Kidney (tissue), 14 donors: ENCODE data around the gene NUP210. TPM values are rescaled to one million over a fixed set of nuclear protein-coding genes. Genes with fewer than 3 reads are reported as not detected.

Source experiments
- DNase-seq, 5 donors: peaks; one replicate each; pipeline ENCODE4 v3.0.0-alpha.2; 2013 to 2020
- FAIRE-seq: peaks from 2 replicates; lab custom pipeline; 2012; peaks lifted over from hg19 to GRCh38; lab: Jason Lieb, UNC
- H3K27ac ChIP-seq, 2 donors: one replicate each; pipeline ENCODE4 v1.7.0; 2013; ENCODE audit warnings: low read depth in 2 of 2, low read length in 2 of 2, inconsistent platforms in 1 of 2
- H3K27me3 ChIP-seq: one replicate; pipeline ENCODE4 v1.7.1; 2013; ENCODE audit warnings: low read length, inconsistent platforms; ENCODE audit not compliant: control insufficient read depth, insufficient read depth
- H3K36me3 ChIP-seq, 3 donors: one replicate each; pipeline versions ENCODE4 v1.7.0 to v1.7.1; 2013; ENCODE audit warnings: low read length in 3 of 3, control low read depth in 1 of 3, inconsistent platforms in 1 of 3; ENCODE audit not compliant: insufficient read depth in 3 of 3, control insufficient read depth in 2 of 3
- H3K4me1 ChIP-seq, 3 donors: one replicate each; pipeline versions ENCODE4 v1.7.0 to v1.7.1; 2013; ENCODE audit warnings: low read length in 3 of 3, inconsistent platforms in 1 of 3, low read depth in 1 of 3; ENCODE audit not compliant: control insufficient read depth in 2 of 3, insufficient read depth in 2 of 3
- H3K4me3 ChIP-seq, 3 donors: one replicate each; pipeline versions ENCODE4 v1.7.0 to v1.8.1; 2013; ENCODE audit warnings: low read length in 3 of 3, control low read depth in 1 of 3, inconsistent platforms in 1 of 3
- H3K9ac ChIP-seq, 3 donors: one replicate each; pipeline versions ENCODE4 v1.7.0 to v1.7.1; 2013; ENCODE audit warnings: low read length in 3 of 3, control low read depth in 1 of 3, inconsistent platforms in 1 of 3
- H3K9me3 ChIP-seq, 3 donors: one replicate each; pipeline versions ENCODE4 v1.7.0 to v1.7.1; 2013; ENCODE audit warnings: low read length in 3 of 3, control low read depth in 1 of 3, inconsistent platforms in 1 of 3; ENCODE audit not compliant: control insufficient read depth in 2 of 3, insufficient read depth in 1 of 3
- CTCF ChIP-seq: IDR thresholded peaks from 3 replicates; pipeline ENCODE4 v1.5.1; 2012; ENCODE audit warnings: mild to moderate bottlenecking, moderate library complexity, borderline replicate concordance; ENCODE audit not compliant: insufficient read depth; ENCODE audit errors: extremely low read depth
- intact Hi-C: fragments of 100-400 bp; cut with DNase I; formaldehyde crosslinking; loops from one replicate; pipeline ENCODE4 v1.11.1; 2022
- polyA plus RNA-seq: library from polyadenylated mRNA; stranded (reverse); fragments of 350-450 nt; fragmentation: Illumina TruSeq; extraction: RNeasy Lipid Tissue Mini Kit (QIAGEN cat#74804); gene quantifications from one replicate; pipeline ENCODE4 v1.2.3, GENCODE V29; 2014; ENCODE audit warnings: low read depth, low replicate concordance; ENCODE audit not compliant: insufficient read depth
- total RNA-seq: library from RNA; stranded (reverse); fragmentation: NEBNext Ultra II Directional; extraction: Animal tissue kit (Norgen Biotek cat#: 25700); gene quantifications from one replicate; pipeline ENCODE4 v1.2.1, GENCODE V29; 2021
- donor health status: control.
- donor health status: control.
- donor health status: control.
- donor health status: control.
- donor health status: control.
- donor health status: DM: yes; HTN: yes; CAD: no.
- donor health status: Normal renal cell carcinoma (clear cell type).

Gene NUP210
- total and polyA plus RNA-seq, 2 donors from 2014 or later: 5.6 to 22.9 TPM

DNA sequence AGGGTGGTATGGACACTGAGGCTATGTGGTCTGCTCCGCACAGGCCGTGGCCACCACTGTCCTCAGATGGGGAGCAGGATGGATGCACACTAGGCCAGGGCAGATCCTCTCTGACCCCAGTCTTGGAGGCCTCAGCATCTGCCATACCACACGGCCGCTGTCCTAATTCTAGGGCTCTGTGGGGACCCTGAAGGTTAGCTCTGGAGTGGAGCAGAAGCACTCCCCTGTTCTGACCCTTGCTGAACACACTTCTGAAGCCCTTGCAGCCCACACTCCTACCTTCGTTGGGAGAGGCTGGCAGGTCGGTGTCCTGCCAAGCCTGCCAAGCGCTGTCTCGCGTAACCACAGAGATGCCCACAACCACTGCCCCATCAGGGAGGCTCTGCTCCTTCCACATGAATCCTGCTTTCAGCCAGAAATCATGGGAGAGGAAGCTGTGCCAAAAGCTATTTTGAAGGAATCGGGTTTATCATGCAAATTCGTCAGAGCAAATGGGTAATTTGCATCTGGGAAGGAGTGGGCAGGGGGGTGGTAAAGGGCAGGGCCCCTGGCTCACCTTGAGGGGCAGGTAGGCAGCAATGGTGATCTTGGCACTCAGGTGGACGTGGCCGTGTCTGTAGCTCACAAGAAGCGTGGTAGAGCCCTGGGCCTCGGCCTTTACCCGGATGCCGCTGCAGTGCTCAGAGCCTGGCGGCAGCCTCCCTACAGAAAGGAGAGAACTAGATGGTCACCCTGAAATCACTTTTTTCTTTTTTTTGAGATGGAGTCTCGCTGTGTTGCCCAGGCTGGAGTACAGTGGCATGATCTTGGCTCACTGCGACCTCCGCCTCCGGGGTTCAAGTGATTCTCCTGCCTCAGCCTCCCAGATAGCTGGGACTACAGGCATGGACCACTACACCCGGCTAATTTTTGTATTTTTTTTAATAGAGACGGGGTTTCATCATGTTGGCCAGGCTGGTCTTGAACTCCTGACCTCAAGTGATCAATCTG lies 54.4 kb downstream of the NUP210 start:
- DNase-seq (no peak), FAIRE-seq (no peak)
- no peaks in the 10 kb centered on the region for H3K9me3 ChIP-seq
- no peak overlapping the region for H3K4me3 ChIP-seq
- no peaks in the 10 kb centered on the region for H3K27me3 ChIP-seq
- H3K27ac ChIP-seq: no peak overlapping the region
- intact Hi-C loops: no loop called here
- no peaks in the 10 kb centered on the region for H3K4me1 ChIP-seq
- no peak for TF ChIP-seq CTCF
- H3K9ac ChIP-seq: no peak overlapping the region
- peaks cover 0 to 19% (median 15%) of the 10 kb centered on the region in 3 donors for H3K36me3 ChIP-seq

DNA sequence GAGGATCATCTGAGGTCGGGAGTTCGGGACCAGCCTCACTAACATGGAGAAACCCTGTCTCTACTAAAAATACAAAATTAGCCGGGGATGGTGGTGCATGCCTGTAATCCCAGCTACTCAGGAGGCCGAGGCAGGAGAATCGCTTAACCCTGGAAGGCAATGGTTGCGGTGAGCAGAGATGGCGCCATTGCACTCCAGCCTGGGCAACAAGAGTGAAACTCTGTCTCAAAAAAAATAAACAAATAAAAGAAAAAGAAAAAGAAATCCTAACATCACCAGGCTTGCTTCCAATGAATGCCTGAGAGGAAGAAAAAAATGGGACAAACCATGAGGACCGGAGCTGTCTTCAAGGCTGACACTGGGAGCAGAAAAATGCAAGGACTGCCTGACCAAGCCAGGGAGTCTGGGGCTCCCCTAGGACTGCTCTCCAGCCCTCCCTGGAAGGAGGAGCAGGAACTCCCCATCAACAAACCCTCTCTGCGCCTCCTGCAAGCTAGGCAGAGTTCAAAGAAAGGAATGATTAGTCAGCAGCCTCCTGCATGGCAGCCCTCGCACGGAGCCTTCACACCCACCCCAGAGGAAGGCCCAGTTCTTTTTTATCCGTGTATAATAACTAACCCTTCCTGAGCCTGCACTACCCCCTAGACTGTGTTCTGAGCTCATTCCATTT lies 55.4 kb downstream of the NUP210 start:
- Histone ChIP-seq H3K27ac (no peak overlapping the region), H3K36me3 (peaks cover 0 to 25% (median 15%) of the 10 kb centered on the region in 3 donors), H3K4me3 (no peak overlapping the region), H3K9me3 (no peaks in the 10 kb centered on the region), H3K9ac (no peak overlapping the region), H3K4me1 (no peaks in the 10 kb centered on the region), H3K27me3 (no peaks in the 10 kb centered on the region)
- no peak for TF ChIP-seq CTCF
- FAIRE-seq: no peak
- peak in 1 of 5 donors; percentile 8 for DNase-seq
- intact Hi-C loops: no loop called here

GRCh38 chr3:13362551-13362950 lies 57.6 kb downstream of the NUP210 start:
- Histone ChIP-seq H3K27me3 (no peaks in the 10 kb centered on the region), H3K36me3 (peaks cover under 1 to 38% (median 25%) of the 10 kb centered on the region in 3 donors)
- no peak for FAIRE-seq

More at GRCh38 chr3:13362551-13362950, 57.6 kb downstream of the NUP210 start:
- no peak overlapping the region for H3K9ac ChIP-seq
- no peak for DNase-seq
- no peak overlapping the region for H3K4me3 ChIP-seq
- no peak for TF ChIP-seq CTCF
- no peaks in the 10 kb centered on the region for H3K9me3 ChIP-seq
- no peaks in the 10 kb centered on the region for H3K4me1 ChIP-seq
- intact Hi-C loops: no loop called here
- H3K27ac ChIP-seq: no peak overlapping the region
